GM23338 (cell line): Measurements from ENCODE around the gene TMPRSS3. TPM values are rescaled to one million over a fixed set of nuclear protein-coding genes. Genes with fewer than 3 reads are reported as not detected.

Experiments
- ATAC-seq: fragments of 200-7000 bp; cut with Tn5 transposase; 3 replicates; pipeline ENCODE4 v1.9.1; 2020
- DNase-seq: peaks from one replicate; pipeline ENCODE4 v3.0.0-alpha.2; 2015; ENCODE audit warnings: low spot score
- H2AFZ ChIP-seq: fragments of 200-600 bp; sonication (generic); 2 replicates; pipeline ENCODE4 v1.8.0; 2016; ENCODE audit warnings: antibody characterized with exemption, mild to moderate bottlenecking, moderate library complexity
- H3F3A ChIP-seq: fragments of 200-600 bp; sonication (generic); replicated peaks from 2 replicates; pipeline ENCODE4 v1.8.0; 2017; ENCODE audit warnings: antibody characterized with exemption, mixed run types, low read depth
- H3K27ac ChIP-seq: fragments of 200-600 bp; sonication (generic); 2 replicates; pipeline ENCODE4 v1.6.1; 2016; ENCODE audit warnings: low read depth
- H3K27me3 ChIP-seq: fragments of 200-600 bp; sonication (generic); 2 replicates; pipeline ENCODE4 v1.8.0; 2016; ENCODE audit warnings: mild to moderate bottlenecking, mixed run types, moderate library complexity; ENCODE audit not compliant: insufficient read depth
- H3K36me3 ChIP-seq: fragments of 200-600 bp; sonication (generic); 2 replicates; pipeline ENCODE4 v1.8.0; 2016; ENCODE audit warnings: mild to moderate bottlenecking; ENCODE audit not compliant: insufficient read depth
- H3K4me1 ChIP-seq: fragments of 200-600 bp; sonication (generic); 2 replicates; pipeline ENCODE4 v1.8.0; 2016; ENCODE audit warnings: mild to moderate bottlenecking, moderate library complexity; ENCODE audit not compliant: insufficient read depth
- H3K4me2 ChIP-seq: fragments of 200-600 bp; sonication (generic); 2 replicates; pipeline ENCODE4 v1.7.1; 2017; ENCODE audit warnings: mixed run types
- H3K4me3 ChIP-seq: fragments of 200-600 bp; sonication (generic); 2 replicates; pipeline ENCODE4 v1.6.1; 2016; ENCODE audit warnings: mixed run types
- H3K79me2 ChIP-seq: fragments of 200-600 bp; sonication (generic); replicated peaks from 2 replicates; pipeline ENCODE4 v1.8.0; 2017; ENCODE audit warnings: mild to moderate bottlenecking; ENCODE audit not compliant: insufficient read depth
- H3K9me2 ChIP-seq: fragments of 200-600 bp; sonication (generic); 2 replicates; pipeline ENCODE4 v1.8.0; 2017; ENCODE audit not compliant: insufficient read depth
- H4K20me1 ChIP-seq: fragments of 200-600 bp; sonication (generic); replicated peaks from 2 replicates; pipeline ENCODE4 v1.8.0; 2017; ENCODE audit warnings: mild to moderate bottlenecking; ENCODE audit not compliant: insufficient read depth
- H3K27ac Mint-ChIP-seq: 2 replicates; pipeline ENCODE4 v1.8.0; 2020; ENCODE audit warnings: inconsistent platforms, mild to moderate bottlenecking, moderate library complexity, mixed read lengths
- H3K27me3 Mint-ChIP-seq: 3 replicates; pipeline ENCODE4 v1.8.0; 2022; ENCODE audit warnings: low read depth, mild to moderate bottlenecking, moderate library complexity, mixed read lengths, inconsistent platforms; ENCODE audit not compliant: insufficient read depth, poor library complexity
- H3K36me3 Mint-ChIP-seq: 3 replicates; pipeline ENCODE4 v1.8.0; 2021; ENCODE audit warnings: low read depth, mild to moderate bottlenecking, inconsistent platforms, moderate library complexity, mixed read lengths
- H3K4me1 Mint-ChIP-seq: 3 replicates; pipeline ENCODE4 v1.8.0; 2020; ENCODE audit warnings: mild to moderate bottlenecking, inconsistent platforms, mixed read lengths
- H3K4me3 Mint-ChIP-seq: 3 replicates; pipeline ENCODE4 v1.8.0; 2021; ENCODE audit warnings: moderate library complexity, mild to moderate bottlenecking, inconsistent platforms, mixed read lengths
- H3K9me3 Mint-ChIP-seq: 3 replicates; pipeline ENCODE4 v1.8.0; 2020; ENCODE audit warnings: moderate library complexity, mild to moderate bottlenecking, inconsistent platforms, mixed read lengths
- CREB1 ChIP-seq: fragments of 250-450 bp; sonication (Bioruptor Pico); IDR thresholded peaks from 2 replicates; pipeline ENCODE4 v1.5.0; 2020; ENCODE audit warnings: low read depth, mild to moderate bottlenecking, moderate library complexity
- ETS1 ChIP-seq: IDR thresholded peaks from 2 replicates; pipeline ENCODE4 v1.6.1; 2016; ENCODE audit warnings: antibody characterized with exemption
- EZH2phosphoT487 ChIP-seq: fragments of 200-600 bp; sonication (generic); IDR thresholded peaks from one replicate; pipeline ENCODE4 v1.8.1; 2018; ENCODE audit warnings: antibody characterized with exemption; ENCODE audit not compliant: unreplicated experiment
- JUNB ChIP-seq: IDR thresholded peaks from one replicate; pipeline ENCODE4 v1.6.1; 2016; ENCODE audit warnings: antibody characterized with exemption; ENCODE audit not compliant: unreplicated experiment
- NANOG ChIP-seq: IDR thresholded peaks from 2 replicates; pipeline ENCODE4 v1.6.1; 2016; ENCODE audit warnings: antibody characterized with exemption, borderline replicate concordance
- POLR2AphosphoS5 ChIP-seq: IDR thresholded peaks from 2 replicates; pipeline ENCODE4 v1.6.1; 2016; ENCODE audit warnings: antibody characterized with exemption, low read depth
- REST ChIP-seq: IDR thresholded peaks from one replicate; pipeline ENCODE4 v1.6.1; 2018; ENCODE audit warnings: antibody characterized with exemption; ENCODE audit not compliant: unreplicated experiment
- STAT1 ChIP-seq: IDR thresholded peaks from one replicate; pipeline ENCODE4 v1.6.1; 2016; ENCODE audit warnings: antibody characterized with exemption; ENCODE audit not compliant: unreplicated experiment
- ZNF114 ChIP-seq: fragments of 250-450 bp; sonication (Bioruptor Pico); IDR thresholded peaks from 2 replicates; pipeline ENCODE4 v1.5.0; 2020; ENCODE audit warnings: mild to moderate bottlenecking, moderate library complexity
- ZNF331 ChIP-seq: fragments of 250-450 bp; sonication (Bioruptor Pico); IDR thresholded peaks from 2 replicates; pipeline ENCODE4 v1.5.0; 2020; ENCODE audit warnings: low read depth, mild to moderate bottlenecking, moderate library complexity
- polyA plus RNA-seq: library from polyadenylated mRNA; unstranded; fragments of >200 nt; fragmentation: Nextera tagmentation; extraction: Ambion mirVana; gene quantifications from 2 replicates; pipeline ENCODE4 v1.2.1, GENCODE V29; 2016
- total RNA-seq: library from RNA; depleted of rRNA; stranded (reverse); fragments of >200 nt; shearing (Covaris generic); gene quantifications from 2 replicates; pipeline ENCODE4 v1.2.3, GENCODE V29; 2014
- TF ChIP-seq, protein P1 (sequence below): fragments of 250-450 bp; sonication (Bioruptor Pico); IDR thresholded peaks from 2 replicates; pipeline ENCODE4 v1.5.0; 2020; ENCODE audit warnings: mild to moderate bottlenecking, moderate library complexity

Gene TMPRSS3
- total and polyA plus RNA-seq, 2 experiments from 2014 or later, result 0.17 TPM; not detected in 1

DNA sequence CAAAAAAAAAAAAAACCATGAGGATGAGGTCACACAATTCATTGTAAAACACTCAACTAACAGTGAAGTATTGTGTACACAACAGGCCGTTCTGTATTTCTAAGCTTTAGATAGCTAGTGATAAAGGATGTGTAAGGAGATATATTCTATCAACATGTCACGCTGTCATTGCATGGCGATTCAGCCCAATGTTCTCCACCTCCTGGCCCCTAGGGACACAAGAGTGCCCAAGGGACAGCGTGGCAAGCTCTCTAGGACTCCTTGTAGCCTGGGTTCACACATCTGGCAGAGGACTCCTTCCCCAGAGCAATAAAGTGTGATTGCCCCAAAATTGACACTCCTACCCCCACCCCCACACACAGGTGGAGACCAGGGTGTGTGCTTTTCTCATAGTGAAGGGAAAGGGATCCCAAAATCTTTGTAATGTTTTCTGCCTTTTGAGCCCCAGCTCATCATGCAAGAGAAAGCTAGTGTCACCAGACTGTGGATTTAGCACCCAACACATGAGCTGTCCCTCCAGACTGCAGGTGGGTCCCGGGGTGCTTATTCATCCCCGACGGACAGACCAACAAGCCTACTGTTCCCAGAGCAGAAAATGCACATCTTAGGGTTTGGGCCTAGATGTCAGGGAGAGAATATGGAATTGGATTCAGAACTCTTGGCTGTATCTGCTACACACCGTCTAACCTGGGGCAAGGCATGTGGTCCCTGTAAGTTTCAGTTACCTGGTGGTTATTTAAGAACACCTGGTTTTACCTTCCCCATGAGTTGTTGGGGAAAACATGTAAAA lies 11.5 kb downstream of the TMPRSS3 start:
- no peaks in the 10 kb centered on the region for H3K27me3 ChIP-seq
- Mint-ChIP-seq H3K36me3 (peaks cover 11% of the 10 kb centered on the region), H3K9me3 (peaks cover 26% of the 10 kb centered on the region), H3K27ac (no peak overlapping the region), H3K4me3 (no peak overlapping the region; the same call in 2 of the 3 replicates), H3K27me3 (peaks cover 5% of the 10 kb centered on the region), H3K4me1 (peaks cover 26% of the 10 kb centered on the region)
- no peak for TF ChIP-seq POLR2AphosphoS5
- no peak for TF ChIP-seq ETS1
- no peak for TF ChIP-seq NANOG
- TF ChIP-seq JUNB, result no peak
- no peak for TF ChIP-seq ZNF331
- no peak overlapping the region for H2AFZ ChIP-seq
- no peaks in the 10 kb centered on the region for H3K9me2 ChIP-seq
- H3K27ac ChIP-seq, result no peak overlapping the region
- H4K20me1 ChIP-seq, result no peaks in the 10 kb centered on the region
- no peak overlapping the region for H3K4me2 ChIP-seq
- ATAC-seq (no peak), DNase-seq (no peak)
- H3F3A ChIP-seq, result peaks cover 5% of the 10 kb centered on the region; the same call in 1 of the 2 replicates
- peaks cover 4% of the 10 kb centered on the region for H3K4me1 ChIP-seq
- H3K79me2 ChIP-seq, result no peaks in the 10 kb centered on the region
- no peaks in the 10 kb centered on the region for H3K36me3 ChIP-seq
- H3K4me3 ChIP-seq, result no peak overlapping the region

DNA sequence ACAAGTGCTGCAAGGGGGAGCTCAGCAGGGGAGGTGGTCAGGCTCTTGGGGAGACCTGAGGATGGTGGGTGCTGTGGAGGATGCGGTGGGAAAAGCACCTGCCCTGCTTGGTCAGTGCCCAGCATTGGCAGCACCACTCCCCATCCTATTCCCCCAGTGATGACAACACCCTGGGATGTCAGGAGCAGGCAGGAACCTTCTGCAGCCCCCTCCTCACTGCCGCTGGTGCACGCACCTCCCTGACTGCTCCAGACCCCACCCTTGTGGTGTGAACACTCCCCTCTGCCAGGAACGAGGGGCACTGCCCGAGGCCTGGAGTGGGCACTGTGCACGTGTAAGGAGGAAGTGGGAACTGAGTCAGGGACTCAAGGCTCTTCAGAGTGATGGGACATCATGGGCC lies 12.5 kb downstream of the TMPRSS3 start:
- no peak overlapping the region for H3K4me3 ChIP-seq
- H3K36me3 ChIP-seq, result no peaks in the 10 kb centered on the region
- Mint-ChIP-seq H3K9me3 (peaks cover 22% of the 10 kb centered on the region), H3K4me1 (peaks cover 16% of the 10 kb centered on the region), H3K4me3 (no peak overlapping the region), H3K27ac (no peak overlapping the region), H3K36me3 (peaks cover 6% of the 10 kb centered on the region), H3K27me3 (peaks cover 2% of the 10 kb centered on the region)
- H3K4me2 ChIP-seq, result no peak overlapping the region
- H3F3A ChIP-seq, result no peaks in the 10 kb centered on the region
- H3K79me2 ChIP-seq, result no peaks in the 10 kb centered on the region
- no peaks in the 10 kb centered on the region for H3K4me1 ChIP-seq
- no peaks in the 10 kb centered on the region for H3K9me2 ChIP-seq
- DNase-seq (no peak), ATAC-seq (no peak)
- no peak overlapping the region for H2AFZ ChIP-seq
- H3K27ac ChIP-seq, result no peak overlapping the region
- H4K20me1 ChIP-seq, result no peaks in the 10 kb centered on the region
- no peaks in the 10 kb centered on the region for H3K27me3 ChIP-seq
- TF ChIP-seq JUNB (no peak), STAT1 (no peak), POLR2AphosphoS5 (no peak), ZNF114 (CRISPR knock-in tag) (no peak), EZH2phosphoT487 (no peak), NANOG (no peak), REST (no peak), ZNF331 (no peak), CREB1 (CRISPR knock-in tag) (no peak)
- TF ChIP-seq, protein P1, sequence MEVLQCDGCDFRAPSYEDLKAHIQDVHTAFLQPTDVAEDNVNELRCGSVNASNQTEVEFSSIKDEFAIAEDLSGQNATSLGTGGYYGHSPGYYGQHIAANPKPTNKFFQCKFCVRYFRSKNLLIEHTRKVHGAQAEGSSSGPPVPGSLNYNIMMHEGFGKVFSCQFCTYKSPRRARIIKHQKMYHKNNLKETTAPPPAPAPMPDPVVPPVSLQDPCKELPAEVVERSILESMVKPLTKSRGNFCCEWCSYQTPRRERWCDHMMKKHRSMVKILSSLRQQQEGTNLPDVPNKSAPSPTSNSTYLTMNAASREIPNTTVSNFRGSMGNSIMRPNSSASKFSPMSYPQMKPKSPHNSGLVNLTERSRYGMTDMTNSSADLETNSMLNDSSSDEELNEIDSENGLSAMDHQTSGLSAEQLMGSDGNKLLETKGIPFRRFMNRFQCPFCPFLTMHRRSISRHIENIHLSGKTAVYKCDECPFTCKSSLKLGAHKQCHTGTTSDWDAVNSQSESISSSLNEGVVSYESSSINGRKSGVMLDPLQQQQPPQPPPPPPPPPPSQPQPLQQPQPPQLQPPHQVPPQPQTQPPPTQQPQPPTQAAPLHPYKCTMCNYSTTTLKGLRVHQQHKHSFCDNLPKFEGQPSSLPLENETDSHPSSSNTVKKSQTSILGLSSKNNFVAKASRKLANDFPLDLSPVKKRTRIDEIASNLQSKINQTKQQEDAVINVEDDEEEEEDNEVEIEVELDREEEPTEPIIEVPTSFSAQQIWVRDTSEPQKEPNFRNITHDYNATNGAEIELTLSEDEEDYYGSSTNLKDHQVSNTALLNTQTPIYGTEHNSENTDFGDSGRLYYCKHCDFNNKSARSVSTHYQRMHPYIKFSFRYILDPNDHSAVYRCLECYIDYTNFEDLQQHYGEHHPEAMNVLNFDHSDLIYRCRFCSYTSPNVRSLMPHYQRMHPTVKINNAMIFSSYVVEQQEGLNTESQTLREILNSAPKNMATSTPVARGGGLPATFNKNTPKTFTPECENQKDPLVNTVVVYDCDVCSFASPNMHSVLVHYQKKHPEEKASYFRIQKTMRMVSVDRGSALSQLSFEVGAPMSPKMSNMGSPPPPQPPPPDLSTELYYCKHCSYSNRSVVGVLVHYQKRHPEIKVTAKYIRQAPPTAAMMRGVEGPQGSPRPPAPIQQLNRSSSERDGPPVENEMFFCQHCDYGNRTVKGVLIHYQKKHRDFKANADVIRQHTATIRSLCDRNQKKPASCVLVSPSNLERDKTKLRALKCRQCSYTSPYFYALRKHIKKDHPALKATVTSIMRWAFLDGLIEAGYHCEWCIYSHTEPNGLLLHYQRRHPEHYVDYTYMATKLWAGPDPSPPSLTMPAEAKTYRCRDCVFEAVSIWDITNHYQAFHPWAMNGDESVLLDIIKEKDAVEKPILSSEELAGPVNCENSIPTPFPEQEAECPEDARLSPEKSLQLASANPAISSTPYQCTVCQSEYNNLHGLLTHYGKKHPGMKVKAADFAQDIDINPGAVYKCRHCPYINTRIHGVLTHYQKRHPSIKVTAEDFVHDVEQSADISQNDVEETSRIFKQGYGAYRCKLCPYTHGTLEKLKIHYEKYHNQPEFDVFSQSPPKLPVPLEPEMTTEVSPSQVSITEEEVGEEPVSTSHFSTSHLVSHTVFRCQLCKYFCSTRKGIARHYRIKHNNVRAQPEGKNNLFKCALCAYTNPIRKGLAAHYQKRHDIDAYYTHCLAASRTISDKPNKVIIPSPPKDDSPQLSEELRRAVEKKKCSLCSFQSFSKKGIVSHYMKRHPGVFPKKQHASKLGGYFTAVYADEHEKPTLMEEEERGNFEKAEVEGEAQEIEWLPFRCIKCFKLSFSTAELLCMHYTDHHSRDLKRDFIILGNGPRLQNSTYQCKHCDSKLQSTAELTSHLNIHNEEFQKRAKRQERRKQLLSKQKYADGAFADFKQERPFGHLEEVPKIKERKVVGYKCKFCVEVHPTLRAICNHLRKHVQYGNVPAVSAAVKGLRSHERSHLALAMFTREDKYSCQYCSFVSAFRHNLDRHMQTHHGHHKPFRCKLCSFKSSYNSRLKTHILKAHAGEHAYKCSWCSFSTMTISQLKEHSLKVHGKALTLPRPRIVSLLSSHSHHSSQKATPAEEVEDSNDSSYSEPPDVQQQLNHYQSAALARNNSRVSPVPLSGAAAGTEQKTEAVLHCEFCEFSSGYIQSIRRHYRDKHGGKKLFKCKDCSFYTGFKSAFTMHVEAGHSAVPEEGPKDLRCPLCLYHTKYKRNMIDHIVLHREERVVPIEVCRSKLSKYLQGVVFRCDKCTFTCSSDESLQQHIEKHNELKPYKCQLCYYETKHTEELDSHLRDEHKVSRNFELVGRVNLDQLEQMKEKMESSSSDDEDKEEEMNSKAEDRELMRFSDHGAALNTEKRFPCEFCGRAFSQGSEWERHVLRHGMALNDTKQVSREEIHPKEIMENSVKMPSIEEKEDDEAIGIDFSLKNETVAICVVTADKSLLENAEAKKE (CRISPR knock-in tag), result no peak
